Mucosa of descending colon (tissue), 3 donors: ENCODE results near the gene SMLR1. TPM values are rescaled to one million over a fixed set of nuclear protein-coding genes. Genes with fewer than 3 reads are reported as not detected.

Source experiments
- ATAC-seq: fragments of 200-7000 bp; cut with Tn5 transposase; one replicate; pipeline ENCODE4 v1.9.1; 2020; ENCODE audit warnings: mild to moderate bottlenecking, moderate library complexity
- DNase-seq, 3 donors: peaks; one replicate each; pipeline ENCODE4 v3.0.0-alpha.2; 2020
- H3K36me3 ChIP-seq: fragments of 200-600 bp; one replicate; pipeline ENCODE4 v1.8.0; 2021; ENCODE audit warnings: low read depth, mild to moderate bottlenecking
- H3K4me1 ChIP-seq: fragments of 200-600 bp; one replicate; pipeline ENCODE4 v1.8.0; 2021; ENCODE audit warnings: low read depth, mild to moderate bottlenecking
- H3K4me3 ChIP-seq: fragments of 200-600 bp; one replicate; pipeline ENCODE4 v1.8.0; 2021; ENCODE audit warnings: mild to moderate bottlenecking
- H3K9me3 ChIP-seq: fragments of 200-600 bp; one replicate; pipeline ENCODE4 v1.8.0; 2021; ENCODE audit warnings: mild to moderate bottlenecking
- intact Hi-C, 2 donors: fragments of 100-400 bp; cut with DNase I in 1 of 2; cut with micrococcal nuclease in 1 of 2; formaldehyde crosslinking; loops; one replicate each; pipeline versions ENCODE4 v1.11.0 to v1.11.1; 2022; cut with DNase I, micrococcal nuclease
- total RNA-seq, 3 donors: library from RNA; stranded (reverse); fragmentation: NEBNext Ultra II Directional in 2 of 3; extraction: Animal tissue kit (Norgen Biotek cat#: 25700) in 2 of 3; gene quantifications; one replicate each; pipeline versions ENCODE4 v1.2.1 to v1.2.4, GENCODE V29; 2021 to 2023
- TF ChIP-seq, protein P1 (sequence below): fragments of 200-600 bp; IDR thresholded peaks from one replicate; pipeline ENCODE4 v1.8.0; 2022; ENCODE audit warnings: antibody characterized with exemption, mild to moderate bottlenecking
- donor health status: DM: no; HTN: no; CAD: no; lungs with moderate emphysema.
- donor health status: DM: no; HTN: no; CAD: no.
- donor health status: DM: no; HTN: yes; CAD: no.

Gene SMLR1
- total RNA-seq, 3 donors from 2014 or later: not detected

DNA sequence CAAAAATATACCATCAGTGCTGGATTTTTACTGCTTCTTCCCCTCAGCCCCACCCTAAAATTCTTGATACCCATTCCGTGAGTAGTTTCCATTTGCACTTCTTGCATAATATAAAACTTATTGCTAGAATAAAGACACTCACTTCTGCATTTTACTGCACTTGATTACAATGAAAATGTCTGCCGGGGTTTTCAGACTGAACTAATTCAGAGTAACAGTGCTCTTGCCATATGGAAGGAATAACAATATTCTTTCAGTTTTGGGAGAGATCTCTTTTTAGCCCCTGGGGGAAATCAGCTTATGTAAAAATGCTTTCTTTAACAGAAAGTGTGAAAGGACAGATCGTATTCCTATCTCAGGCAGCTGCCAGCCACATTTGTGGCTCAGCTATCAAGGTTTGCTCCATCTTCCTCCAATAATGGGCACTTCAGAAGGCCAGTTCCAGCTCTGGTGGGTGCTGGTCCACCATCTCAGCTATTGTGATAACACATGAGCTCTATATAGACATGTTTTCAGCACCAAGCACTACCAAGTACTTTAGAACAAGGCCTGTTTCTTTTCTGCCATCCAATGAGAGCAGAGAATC, 8.9 kb downstream of the SMLR1 start:
- DNase-seq (no peak), ATAC-seq (no peak)
- TF ChIP-seq, protein P1, sequence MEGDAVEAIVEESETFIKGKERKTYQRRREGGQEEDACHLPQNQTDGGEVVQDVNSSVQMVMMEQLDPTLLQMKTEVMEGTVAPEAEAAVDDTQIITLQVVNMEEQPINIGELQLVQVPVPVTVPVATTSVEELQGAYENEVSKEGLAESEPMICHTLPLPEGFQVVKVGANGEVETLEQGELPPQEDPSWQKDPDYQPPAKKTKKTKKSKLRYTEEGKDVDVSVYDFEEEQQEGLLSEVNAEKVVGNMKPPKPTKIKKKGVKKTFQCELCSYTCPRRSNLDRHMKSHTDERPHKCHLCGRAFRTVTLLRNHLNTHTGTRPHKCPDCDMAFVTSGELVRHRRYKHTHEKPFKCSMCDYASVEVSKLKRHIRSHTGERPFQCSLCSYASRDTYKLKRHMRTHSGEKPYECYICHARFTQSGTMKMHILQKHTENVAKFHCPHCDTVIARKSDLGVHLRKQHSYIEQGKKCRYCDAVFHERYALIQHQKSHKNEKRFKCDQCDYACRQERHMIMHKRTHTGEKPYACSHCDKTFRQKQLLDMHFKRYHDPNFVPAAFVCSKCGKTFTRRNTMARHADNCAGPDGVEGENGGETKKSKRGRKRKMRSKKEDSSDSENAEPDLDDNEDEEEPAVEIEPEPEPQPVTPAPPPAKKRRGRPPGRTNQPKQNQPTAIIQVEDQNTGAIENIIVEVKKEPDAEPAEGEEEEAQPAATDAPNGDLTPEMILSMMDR: no peak

DNA sequence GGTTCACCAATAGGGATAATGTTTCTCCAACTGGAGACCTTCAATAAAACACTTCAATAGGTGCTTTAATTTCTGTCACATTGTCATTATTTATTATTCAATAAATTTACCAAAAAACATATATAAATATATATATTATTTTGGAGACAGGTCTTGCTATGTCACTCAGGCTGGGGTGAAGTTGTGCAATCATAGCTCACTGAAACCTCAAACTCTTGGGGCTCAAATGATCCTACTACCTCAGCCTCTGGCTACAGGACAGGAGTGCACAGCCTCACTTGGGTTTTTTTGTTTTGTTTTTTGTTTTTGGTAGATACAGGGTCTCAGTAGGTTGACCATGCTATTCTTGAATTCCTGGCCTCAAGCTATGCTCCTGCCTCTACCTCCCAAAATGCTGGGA, 9.9 kb downstream of the SMLR1 start:
- DNase-seq (no peak), ATAC-seq (no peak)
- TF ChIP-seq, protein P1: no peak
- no peak overlapping the region for H3K4me3 ChIP-seq
- no peaks in the 10 kb centered on the region for H3K4me1 ChIP-seq
- H3K36me3 ChIP-seq: no peaks in the 10 kb centered on the region
- H3K9me3 ChIP-seq: no peaks in the 10 kb centered on the region
- intact Hi-C loops: no loop called here

More for the DNA sequence above, 8.9 kb downstream of the SMLR1 start:
- intact Hi-C loops: no loop called here
- no peaks in the 10 kb centered on the region for H3K4me1 ChIP-seq
- H3K9me3 ChIP-seq: no peaks in the 10 kb centered on the region
- no peaks in the 10 kb centered on the region for H3K36me3 ChIP-seq
- H3K4me3 ChIP-seq: no peak overlapping the region

DNA sequence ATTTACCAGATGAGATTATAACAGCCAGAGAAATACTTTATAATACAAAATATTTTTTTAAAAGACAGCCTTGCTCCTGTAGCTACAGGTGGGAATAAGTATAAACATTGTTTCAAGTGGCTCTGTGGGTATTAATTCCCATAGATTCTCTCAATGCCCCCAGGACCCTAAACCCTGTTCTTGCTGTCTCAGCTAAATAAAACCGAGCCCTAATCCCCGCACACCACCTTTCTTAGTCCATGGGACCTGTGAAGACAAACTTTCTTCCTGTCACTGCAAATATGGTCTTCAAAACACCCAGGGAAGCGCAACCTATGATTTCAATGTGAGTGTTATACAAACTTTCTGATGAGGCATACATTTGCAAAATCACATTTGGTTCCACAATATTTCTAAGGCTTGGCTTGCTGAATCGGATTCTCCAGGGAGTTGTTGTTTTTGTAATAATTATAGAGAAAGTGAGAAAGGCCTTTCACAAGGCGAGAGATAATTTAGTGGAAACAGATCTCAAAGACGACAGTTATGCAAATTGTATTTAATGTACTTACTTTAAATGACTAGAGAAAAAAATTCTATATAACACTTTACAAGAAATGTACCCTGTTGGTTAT, 11.1 kb downstream of the SMLR1 start:
- intact Hi-C loops: no loop called here
- TF ChIP-seq, protein P1: no peak
- H3K9me3 ChIP-seq: no peaks in the 10 kb centered on the region
- no peaks in the 10 kb centered on the region for H3K36me3 ChIP-seq
- no peak overlapping the region for H3K4me3 ChIP-seq
- ATAC-seq: no peak
- no peaks in the 10 kb centered on the region for H3K4me1 ChIP-seq
- DNase-seq: no peak

DNA sequence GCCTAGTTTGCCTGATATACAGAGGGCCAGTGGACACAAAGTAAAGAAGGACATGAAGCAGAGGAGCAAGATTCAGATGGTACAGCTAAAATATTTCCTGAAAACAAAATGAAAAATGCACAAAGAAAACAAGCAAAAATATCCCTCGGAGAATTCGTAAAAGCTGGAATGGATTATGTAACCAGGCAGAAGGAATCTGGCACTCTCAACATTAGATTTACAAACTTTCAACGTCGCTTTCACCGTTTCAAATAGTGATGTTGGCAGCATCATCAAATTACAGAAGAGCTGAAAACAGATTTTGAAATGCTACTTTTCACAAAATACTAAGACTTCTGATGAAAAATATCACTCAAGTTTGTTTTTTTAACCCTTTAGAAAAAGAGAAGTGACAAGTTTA, 11.7 kb downstream of the SMLR1 start:
- ATAC-seq (no peak), DNase-seq (no peak)
- Histone ChIP-seq H3K9me3 (no peaks in the 10 kb centered on the region), H3K4me3 (no peak overlapping the region), H3K4me1 (no peaks in the 10 kb centered on the region), H3K36me3 (no peaks in the 10 kb centered on the region)
- intact Hi-C loops: no loop called here
- TF ChIP-seq, protein P1: no peak

DNA sequence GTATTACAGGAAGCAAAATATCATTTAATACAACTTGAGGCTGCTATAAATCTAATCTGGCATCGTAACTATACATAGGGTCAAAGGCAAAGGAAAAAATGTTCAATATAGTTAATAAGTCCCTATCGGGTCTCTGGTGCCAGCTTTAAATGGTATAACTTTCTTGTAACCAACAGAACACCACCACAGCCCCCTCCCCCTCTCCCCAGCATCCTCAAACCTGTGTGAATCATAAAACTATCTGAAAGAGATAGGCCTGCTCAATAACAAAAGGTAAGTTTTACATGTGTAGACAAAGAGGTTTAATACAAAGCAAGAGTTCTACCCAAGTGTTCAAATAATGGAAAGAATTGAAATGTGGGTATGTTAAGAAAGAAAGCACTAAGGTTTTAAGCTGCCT, 12.2 kb downstream of the SMLR1 start:
- no peak for DNase-seq
- ATAC-seq: no peak
- Histone ChIP-seq H3K4me3 (no peak overlapping the region), H3K36me3 (no peaks in the 10 kb centered on the region), H3K9me3 (no peaks in the 10 kb centered on the region), H3K4me1 (no peaks in the 10 kb centered on the region)
- TF ChIP-seq, protein P1: no peak
- intact Hi-C loops: no loop called here
